Gastrocnemius medialis (tissue), 4 donors: ENCODE results near the gene TOP2B. TPM values are rescaled to one million over a fixed set of nuclear protein-coding genes. Genes with fewer than 3 reads are reported as not detected.

Experiments used
- ATAC-seq, 2 donors: fragments of 150-250 bp; one replicate each; pipeline ENCODE4 v1.9.1; 2016
- DNase-seq, 2 donors: peaks; one replicate each; pipeline ENCODE4 v3.0.0-alpha.2; 2019
- H3K27ac ChIP-seq, 4 donors: fragments of 200-600 bp; sonication (generic); 1 replicate in 1 of 4; 2 replicates in 3 of 4; pipeline ENCODE4 v1.5.1; 2016 to 2018; ENCODE audit warnings: mild to moderate bottlenecking in 2 of 4, moderate library complexity in 1 of 4
- H3K27me3 ChIP-seq, 3 donors: fragments of 200-600 bp; sonication (generic) in 2 of 3; 1 replicate in 1 of 3; 2 replicates in 2 of 3; pipeline versions ENCODE4 v1.5.1 to v1.6.0; 2016 to 2019; ENCODE audit warnings: mild to moderate bottlenecking in 1 of 3, moderate library complexity in 1 of 3
- H3K36me3 ChIP-seq, 2 donors: fragments of 200-600 bp; sonication (generic) in 1 of 2; one replicate each; pipeline ENCODE4 v1.5.1; 2017 to 2018
- H3K4me1 ChIP-seq, 2 donors: fragments of 200-600 bp; sonication (generic) in 1 of 2; one replicate each; pipeline ENCODE4 v1.5.1; 2016 to 2017; ENCODE audit warnings: mild to moderate bottlenecking in 2 of 2
- H3K4me3 ChIP-seq, 4 donors: fragments of 200-600 bp; sonication (generic) in 3 of 4; 1 replicate in 1 of 4; 2 replicates in 3 of 4; pipeline ENCODE4 v1.5.1; 2016 to 2019; ENCODE audit warnings: mild to moderate bottlenecking in 2 of 4
- H3K9me3 ChIP-seq, 3 donors: fragments of 200-600 bp; sonication (generic) in 2 of 3; 1 replicate in 1 of 3; 2 replicates in 2 of 3; pipeline ENCODE4 v1.5.1; 2016 to 2019
- POLR2A ChIP-seq, 2 donors: fragments of 450-650 bp; IDR thresholded peaks; one replicate each; pipeline ENCODE4 v1.6.1; 2017; ENCODE audit warnings: antibody characterized with exemption in 2 of 2, mild to moderate bottlenecking in 2 of 2, moderate library complexity in 2 of 2
- in situ Hi-C, 4 donors: fragments of 200-750 bp; cut with MboI; loops; one replicate each; pipeline versions ENCODE4 v1.15.0 to v1.8.0; 2017; ENCODE audit warnings: low sequenced_read_pairs in 4 of 4
- intact Hi-C: fragments of 100-400 bp; cut with DNase I; formaldehyde crosslinking; loops from one replicate; pipeline ENCODE4 v1.15.1; 2023; ENCODE audit warnings: low total_unique reads
- total RNA-seq, 4 donors: library from RNA; depleted of rRNA; stranded (reverse); fragments of >200 nt; gene quantifications; one replicate each; pipeline versions ENCODE4 v1.1.0 to v1.2.3, GENCODE V29; 2016
- TF ChIP-seq, protein P1 (sequence below), 5 experiments: fragments of 450-650 bp in 3 of 5; fragments of 200-600 bp in 2 of 5; sonication (generic) in 2 of 5; IDR thresholded peaks in 4 of 5; conservative IDR thresholded peaks in 1 of 5; 1 replicate in 4 of 5; 2 replicates in 1 of 5; pipeline ENCODE4 v1.5.1; 2016 to 2019; ENCODE audit warnings: antibody characterized with exemption in 5 of 5, mild to moderate bottlenecking in 3 of 5, moderate library complexity in 3 of 5

Gene TOP2B
- total RNA-seq, 4 donors from 2014 or later = 56.1 to 81.5 (median 64.7) TPM

DNA sequence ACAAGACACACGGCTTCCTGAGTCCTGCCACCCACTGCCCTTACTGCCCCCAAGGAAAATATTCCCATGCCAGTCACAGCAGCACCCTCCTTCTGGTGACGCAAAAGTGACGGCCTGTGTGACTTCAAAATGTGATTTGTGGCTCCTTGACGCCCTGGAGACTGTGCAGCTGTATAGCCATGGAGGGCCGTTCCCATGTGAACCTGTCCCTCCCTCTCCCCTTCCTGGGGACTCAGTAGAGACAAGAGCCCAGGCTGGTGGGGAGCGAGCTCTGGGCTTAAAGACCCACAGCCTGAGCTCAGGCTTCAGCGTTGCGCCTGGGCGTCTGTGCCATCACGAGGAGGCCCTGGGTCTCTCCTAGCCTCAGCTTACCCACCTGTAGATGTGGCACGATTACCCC is 78.2 kb downstream of the TOP2B start:
- DNase-seq = no peak
- in situ Hi-C loops (loop anchor here in 3 of 4 donors (25.0 kb wide), 3 partner anchors 574 to 799 kb away; no protein-coding TSS in a partner anchor), intact Hi-C loops (no loop called here)
- ATAC-seq = no peak
- Histone ChIP-seq H3K9me3 (no peaks in the 10 kb centered on the region), H3K4me1 (peaks cover 0 to 14% of the 10 kb centered on the region in 2 donors), H3K27me3 (no peaks in the 10 kb centered on the region), H3K36me3 (no peaks in the 10 kb centered on the region), H3K4me3 (no peak overlapping the region), H3K27ac (no peak overlapping the region)
- TF ChIP-seq POLR2A (IDR thresholded peaks at IDR 0.05) = no peak
- TF ChIP-seq, protein P1, sequence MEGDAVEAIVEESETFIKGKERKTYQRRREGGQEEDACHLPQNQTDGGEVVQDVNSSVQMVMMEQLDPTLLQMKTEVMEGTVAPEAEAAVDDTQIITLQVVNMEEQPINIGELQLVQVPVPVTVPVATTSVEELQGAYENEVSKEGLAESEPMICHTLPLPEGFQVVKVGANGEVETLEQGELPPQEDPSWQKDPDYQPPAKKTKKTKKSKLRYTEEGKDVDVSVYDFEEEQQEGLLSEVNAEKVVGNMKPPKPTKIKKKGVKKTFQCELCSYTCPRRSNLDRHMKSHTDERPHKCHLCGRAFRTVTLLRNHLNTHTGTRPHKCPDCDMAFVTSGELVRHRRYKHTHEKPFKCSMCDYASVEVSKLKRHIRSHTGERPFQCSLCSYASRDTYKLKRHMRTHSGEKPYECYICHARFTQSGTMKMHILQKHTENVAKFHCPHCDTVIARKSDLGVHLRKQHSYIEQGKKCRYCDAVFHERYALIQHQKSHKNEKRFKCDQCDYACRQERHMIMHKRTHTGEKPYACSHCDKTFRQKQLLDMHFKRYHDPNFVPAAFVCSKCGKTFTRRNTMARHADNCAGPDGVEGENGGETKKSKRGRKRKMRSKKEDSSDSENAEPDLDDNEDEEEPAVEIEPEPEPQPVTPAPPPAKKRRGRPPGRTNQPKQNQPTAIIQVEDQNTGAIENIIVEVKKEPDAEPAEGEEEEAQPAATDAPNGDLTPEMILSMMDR (IDR thresholded peaks at IDR 0.05 in 4 of 5, conservative IDR thresholded peaks at IDR 0.05 in 1 of 5) = no peak

DNA sequence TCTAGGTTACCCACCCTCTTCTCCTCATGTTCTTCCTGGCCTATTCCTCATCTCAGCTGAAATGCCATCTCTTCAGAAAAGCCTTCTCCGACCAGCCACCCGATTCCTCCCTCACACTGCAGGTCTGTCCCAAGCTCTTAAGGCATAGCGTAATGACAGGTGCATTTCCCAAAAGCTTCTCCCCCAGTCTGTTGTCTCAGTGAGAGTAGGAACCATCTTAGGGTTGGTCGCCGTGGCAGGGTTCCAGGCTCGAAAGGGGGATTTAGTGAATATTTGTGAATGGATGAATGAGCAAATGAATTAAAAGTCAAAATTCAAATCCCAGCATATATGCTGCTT is 78.6 kb downstream of the TOP2B start:
- Histone ChIP-seq H3K36me3 (no peaks in the 10 kb centered on the region), H3K27ac (no peak overlapping the region), H3K4me3 (no peak overlapping the region), H3K9me3 (no peaks in the 10 kb centered on the region), H3K27me3 (no peaks in the 10 kb centered on the region), H3K4me1 (peaks cover 0 to 14% of the 10 kb centered on the region in 2 donors)
- DNase-seq = no peak
- in situ Hi-C loops = loop anchor here in 3 of 4 donors (25.0 kb wide), 3 partner anchors 574 to 799 kb away; no protein-coding TSS in a partner anchor
- intact Hi-C loops = no loop called here
- ATAC-seq = no peak
- TF ChIP-seq POLR2A (IDR thresholded peaks at IDR 0.05) = no peak
- TF ChIP-seq, protein P1 (IDR thresholded peaks at IDR 0.05 in 4 of 5, conservative IDR thresholded peaks at IDR 0.05 in 1 of 5) = no peak

DNA sequence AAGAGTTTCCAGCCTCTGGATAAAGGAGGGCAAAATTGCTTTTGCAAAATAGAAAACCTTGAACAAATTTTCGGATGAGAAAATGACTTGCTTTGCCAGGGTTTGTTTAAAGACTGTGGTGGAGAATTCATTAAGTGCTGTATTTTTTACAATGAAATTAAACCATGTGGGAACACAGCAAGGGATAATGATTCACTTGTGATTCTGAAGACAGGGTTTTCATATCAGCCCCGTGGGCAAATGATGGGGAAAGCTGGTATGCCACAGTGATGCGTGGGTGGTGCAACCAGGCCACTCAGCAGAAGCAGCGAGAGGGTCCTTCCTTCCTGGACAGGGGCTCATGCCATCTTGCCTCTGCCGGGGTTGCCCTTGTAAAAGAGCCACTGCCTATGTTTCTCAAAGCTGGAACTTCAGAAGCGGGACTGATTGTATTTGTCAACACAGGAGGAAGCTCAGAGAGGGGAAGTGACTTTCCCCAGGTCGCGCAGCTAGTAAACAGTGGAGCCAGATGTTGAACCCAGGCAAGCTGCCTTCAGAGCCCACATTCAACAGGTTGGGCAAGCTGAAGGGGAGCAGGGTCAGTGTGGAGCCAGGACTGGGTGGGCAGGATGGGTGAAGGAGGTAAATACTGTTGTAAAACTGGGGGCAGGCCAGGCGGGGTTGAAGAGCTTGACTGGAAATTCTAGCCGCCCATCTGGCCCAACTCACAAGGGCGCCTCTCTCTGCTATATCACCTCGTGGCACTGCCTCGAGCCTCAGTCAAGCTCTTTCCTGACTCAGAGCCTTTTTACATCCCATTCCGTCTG is 79.1 kb downstream of the TOP2B start:
- Histone ChIP-seq H3K4me1 (peaks cover 0 to 13% of the 10 kb centered on the region in 2 donors), H3K27ac (no peak overlapping the region), H3K4me3 (no peak overlapping the region), H3K9me3 (no peaks in the 10 kb centered on the region), H3K27me3 (no peaks in the 10 kb centered on the region), H3K36me3 (no peaks in the 10 kb centered on the region)
- DNase-seq = no peak
- TF ChIP-seq, protein P1 (IDR thresholded peaks at IDR 0.05 in 4 of 5, conservative IDR thresholded peaks at IDR 0.05 in 1 of 5) = no peak
- no peak for TF ChIP-seq POLR2A (IDR thresholded peaks at IDR 0.05)
- intact Hi-C loops = no loop called here
- no peak for ATAC-seq
- in situ Hi-C loops = loop anchor here in 3 of 4 donors (25.0 kb wide), 3 partner anchors 573 to 798 kb away; no protein-coding TSS in a partner anchor

DNA sequence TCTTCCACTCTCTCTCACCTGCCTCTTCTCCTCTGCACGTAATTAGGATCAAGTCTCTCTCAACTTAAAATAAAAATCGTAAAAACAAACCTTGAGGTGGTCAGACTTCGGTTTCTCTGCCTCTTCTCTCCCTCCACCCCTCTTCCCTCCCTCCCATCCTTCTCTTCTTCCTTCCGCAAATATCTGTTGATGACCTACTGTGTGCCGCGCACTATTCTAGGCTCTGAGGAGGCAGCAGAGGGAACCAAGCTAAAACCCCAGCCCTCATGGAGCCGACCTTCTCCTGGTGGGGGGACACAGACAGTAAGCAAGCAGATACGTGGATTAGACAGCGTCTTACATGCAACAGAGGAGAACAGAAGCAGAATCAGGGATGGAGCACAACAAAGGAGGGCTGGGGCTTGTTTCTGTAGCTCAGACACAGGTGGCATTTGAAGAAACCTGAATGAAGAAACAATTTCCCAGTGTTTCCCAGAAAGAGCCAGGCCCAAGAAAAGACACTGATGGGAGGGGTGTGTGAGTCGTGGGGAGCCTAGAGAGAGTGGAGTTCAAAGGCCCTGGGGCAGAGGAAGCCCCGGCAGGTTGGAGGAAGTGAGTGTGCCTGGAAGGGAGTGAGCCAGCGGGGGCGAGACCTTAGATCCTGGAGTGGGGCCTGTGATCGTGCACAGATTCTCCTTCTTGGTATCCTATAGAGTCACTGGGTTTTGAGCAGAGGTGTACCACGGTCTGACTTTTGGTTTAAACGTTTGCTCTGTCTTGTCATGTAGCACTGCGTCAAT is 80.5 kb downstream of the TOP2B start:
- intact Hi-C loops (no loop called here), in situ Hi-C loops (loop anchor here in 3 of 4 donors (25.0 kb wide), 3 partner anchors 572 to 797 kb away; no protein-coding TSS in a partner anchor)
- DNase-seq = no peak
- H3K9me3 ChIP-seq = no peaks in the 10 kb centered on the region
- H3K36me3 ChIP-seq = no peaks in the 10 kb centered on the region
- no peak overlapping the region for H3K4me3 ChIP-seq
- TF ChIP-seq, protein P1 (IDR thresholded peaks at IDR 0.05 in 4 of 5, conservative IDR thresholded peaks at IDR 0.05 in 1 of 5) = no peak
- no peak for TF ChIP-seq POLR2A (IDR thresholded peaks at IDR 0.05)
- H3K27ac ChIP-seq = no peak overlapping the region
- no peaks in the 10 kb centered on the region for H3K27me3 ChIP-seq
- no peak for ATAC-seq
- H3K4me1 ChIP-seq = no peaks in the 10 kb centered on the region
